H1 (cell line): ENCODE measurements around the gene CHST3. TPM values are rescaled to one million over a fixed set of nuclear protein-coding genes. Genes with fewer than 3 reads are reported as not detected.

Experiments
- CTCF ChIA-PET: fragments of 300-600 bp; sonication (Branson Sonifier 250); formaldehyde crosslinking; loops from one replicate; lab custom pipeline; 2021; ENCODE audit not compliant: partially characterized antibody; lab: Charles Lee
- POLR2A ChIA-PET: fragments of 300-600 bp; sonication (Branson Sonifier 250); formaldehyde crosslinking; loops from one replicate; lab custom pipeline; 2021; ENCODE audit warnings: inconsistent platforms; ENCODE audit not compliant: partially characterized antibody; lab: Charles Lee
- DNase-seq, 2 experiments: peaks; one replicate each; pipeline versions ENCODE4 v3.0.0 to v3.0.0-alpha.2; 2010 to 2022; ENCODE audit warnings: low spot score in 2 of 2, low read depth in 1 of 2, mixed read lengths in 1 of 2
- FAIRE-seq: peaks from 2 replicates; lab custom pipeline; 2011; peaks lifted over from hg19 to GRCh38; lab: Jason Lieb, UNC
- H2AFZ ChIP-seq: 2 replicates; pipeline ENCODE4 v1.8.1; 2012; ENCODE audit warnings: low read length, inconsistent platforms
- H2AK5ac ChIP-seq: 2 replicates; pipeline ENCODE4 v1.6.1; 2013; ENCODE audit warnings: low read depth, low read length
- H2BK120ac ChIP-seq: replicated peaks from 2 replicates; pipeline ENCODE3; 2013; ENCODE audit warnings: low read depth, low read length, inconsistent platforms
- H2BK12ac ChIP-seq: 2 replicates; pipeline ENCODE4 v1.6.1; 2013; ENCODE audit warnings: low read depth, low read length
- H2BK15ac ChIP-seq: 2 replicates; pipeline ENCODE4 v1.6.1; 2013; ENCODE audit warnings: low read length
- H2BK20ac ChIP-seq: 2 replicates; pipeline ENCODE4 v1.6.1; 2013; ENCODE audit warnings: low read length
- H2BK5ac ChIP-seq: 2 replicates; pipeline ENCODE4 v1.6.1; 2013; ENCODE audit warnings: low read depth, low read length
- H3K14ac ChIP-seq: 2 replicates; pipeline ENCODE4 v1.6.1; 2013; ENCODE audit warnings: inconsistent platforms; ENCODE audit not compliant: insufficient read length
- H3K18ac ChIP-seq: 2 replicates; pipeline ENCODE4 v1.6.1; 2013; ENCODE audit warnings: low read length; ENCODE audit errors: extremely low read depth
- H3K23ac ChIP-seq: 2 replicates; pipeline ENCODE4 v1.6.1; 2013; ENCODE audit warnings: inconsistent platforms; ENCODE audit not compliant: insufficient read length
- H3K23me2 ChIP-seq: 2 replicates; pipeline ENCODE4 v1.6.1; 2013; ENCODE audit warnings: low read depth, low read length
- H3K27ac ChIP-seq: 2 replicates; pipeline ENCODE4 v1.6.1; 2011; ENCODE audit warnings: low read depth, low read length, inconsistent platforms
- H3K27me3 ChIP-seq, 4 experiments: replicated peaks in 1 of 4; 1 replicate in 1 of 4; 2 replicates in 3 of 4; pipeline versions ENCODE4 v1.6.1 to v1.8.1; 2011 to 2013; ENCODE audit warnings: low read length in 3 of 4, mild to moderate bottlenecking in 3 of 4, inconsistent platforms in 2 of 4, mixed read lengths in 2 of 4, moderate library complexity in 1 of 4; ENCODE audit not compliant: control insufficient read depth in 3 of 4, insufficient read depth in 3 of 4; ENCODE audit errors: extremely low read depth in 1 of 4
- H3K36me3 ChIP-seq, 4 experiments: 2 replicates each; pipeline versions ENCODE4 v1.6.1 to v1.8.1; 2011 to 2013; ENCODE audit warnings: mild to moderate bottlenecking in 4 of 4, low read length in 3 of 4, moderate library complexity in 2 of 4, control low read depth in 1 of 4, inconsistent platforms in 1 of 4; ENCODE audit not compliant: insufficient read depth in 4 of 4, control insufficient read depth in 2 of 4
- H3K4ac ChIP-seq: replicated peaks from 2 replicates; pipeline ENCODE3; 2013; ENCODE audit warnings: low read length, low read depth, mixed read lengths, inconsistent platforms; ENCODE audit not compliant: insufficient read length
- H3K4me1 ChIP-seq, 4 experiments: replicated peaks in 1 of 4; 1 replicate in 1 of 4; 2 replicates in 3 of 4; pipeline versions ENCODE4 v1.6.1 to v1.8.1; 2011 to 2013; ENCODE audit warnings: low read length in 3 of 4, inconsistent platforms in 2 of 4, mixed read lengths in 1 of 4; ENCODE audit not compliant: insufficient read depth in 4 of 4, control insufficient read depth in 3 of 4
- H3K4me2 ChIP-seq, 2 experiments: 2 replicates each; pipeline versions ENCODE4 v1.6.1 to v1.8.1; 2011 to 2013; ENCODE audit warnings: low read depth in 2 of 2, low read length in 2 of 2, control low read depth in 1 of 2, inconsistent platforms in 1 of 2, mild to moderate bottlenecking in 1 of 2; ENCODE audit not compliant: insufficient read depth in 1 of 2
- H3K4me3 ChIP-seq, 4 experiments: fragments of 200-600, 300-600 bp in 1 of 4; sonication (generic), shearing (Covaris generic), sonication (Bioruptor Twin) in 1 of 4; 2 replicates each; pipeline versions ENCODE4 v1.5.1 to v1.8.1; 2011 to 2016; ENCODE audit warnings: low read length in 4 of 4, low read depth in 3 of 4, control low read depth in 2 of 4, inconsistent platforms in 2 of 4, mild to moderate bottlenecking in 2 of 4, mixed read lengths in 1 of 4, moderate library complexity in 1 of 4; ENCODE audit not compliant: insufficient read depth in 2 of 4; ENCODE audit errors: extremely low read depth in 1 of 4
- H3K56ac ChIP-seq: replicated peaks from 2 replicates; pipeline ENCODE3; 2013; ENCODE audit warnings: low read depth, mild to moderate bottlenecking, mixed read lengths, low read length, inconsistent platforms; ENCODE audit not compliant: insufficient read length
- H3K79me1 ChIP-seq: 2 replicates; pipeline ENCODE4 v1.6.1; 2013; ENCODE audit warnings: low read depth, low read length, control low read depth
- H3K79me2 ChIP-seq, 2 experiments: 2 replicates each; pipeline versions ENCODE4 v1.6.1 to v1.8.1; 2012 to 2013; ENCODE audit warnings: low read length in 2 of 2, mild to moderate bottlenecking in 2 of 2, inconsistent platforms in 1 of 2; ENCODE audit not compliant: insufficient read depth in 2 of 2, control insufficient read depth in 1 of 2
- H3K9ac ChIP-seq, 4 experiments: replicated peaks in 1 of 4; 1 replicate in 1 of 4; 2 replicates in 3 of 4; pipeline versions ENCODE4 v1.6.1 to v1.8.1; 2011 to 2013; ENCODE audit warnings: low read depth in 3 of 4, low read length in 3 of 4, control low read depth in 2 of 4, mild to moderate bottlenecking in 2 of 4, moderate library complexity in 2 of 4, inconsistent platforms in 1 of 4; ENCODE audit errors: extremely low read depth in 1 of 4
- H3K9me3 ChIP-seq, 2 experiments: 2 replicates each; pipeline versions ENCODE4 v1.6.1 to v1.8.1; 2012 to 2013; ENCODE audit warnings: mild to moderate bottlenecking in 2 of 2, moderate library complexity in 2 of 2, control low read depth in 1 of 2, inconsistent platforms in 1 of 2, low read depth in 1 of 2, low read length in 1 of 2, mixed read lengths in 1 of 2; ENCODE audit not compliant: insufficient read depth in 2 of 2
- H4K20me1 ChIP-seq, 2 experiments: replicated peaks in 1 of 2; 2 replicates each; pipeline versions ENCODE3 to v1.8.1; 2011 to 2013; ENCODE audit warnings: inconsistent platforms in 2 of 2, low read length in 2 of 2, mild to moderate bottlenecking in 1 of 2; ENCODE audit not compliant: insufficient read depth in 2 of 2, control insufficient read depth in 1 of 2
- H4K5ac ChIP-seq: 2 replicates; pipeline ENCODE4 v1.6.1; 2013; ENCODE audit warnings: low read length, low read depth, mixed read lengths, inconsistent platforms; ENCODE audit not compliant: insufficient read length
- H4K8ac ChIP-seq: 2 replicates; pipeline ENCODE4 v1.8.0; 2013; ENCODE audit warnings: mild to moderate bottlenecking, moderate library complexity, low read length, inconsistent platforms; ENCODE audit not compliant: insufficient read depth; ENCODE audit errors: extremely low read depth
- H4K91ac ChIP-seq: replicated peaks from 2 replicates; pipeline ENCODE3; 2013; ENCODE audit warnings: low read length, mixed read lengths, inconsistent platforms; ENCODE audit not compliant: insufficient read length
- WGBS, 2 experiments: shearing (Covaris generic) in 1 of 2; methylation state at CpG; one replicate each; pipeline versions ENCODE4 v1.1.6 to v1.1.7; 2013 to 2015; ENCODE audit warnings: low lambda C conversion rate in 2 of 2, mixed read lengths in 2 of 2, inconsistent platforms in 1 of 2, low coverage in 1 of 2, missing lambda C conversion rate in 1 of 2; ENCODE audit not compliant: insufficient replicate concordance in 2 of 2, insufficient coverage in 1 of 2, insufficient read length in 1 of 2; ENCODE audit errors: extremely low coverage in 1 of 2, missing lambda C conversion rate in 1 of 2; 5-methylcytosine and 5-hydroxymethylcytosine counted together
- polyA plus RNA-seq, 7 experiments: library from polyadenylated mRNA; depleted of rRNA in 3 of 7; stranded (reverse) in 5 of 7; unstranded in 2 of 7; fragments of >200 nt in 5 of 7; fragments of 200-250 nt in 2 of 7; gene quantifications; 1 replicate in 5 of 7; 2 replicates in 1 of 7; 4 replicates in 1 of 7; pipeline versions ENCODE4 v1.2.1 to v1.2.3, GENCODE V29; 2011 to 2013; ENCODE audit warnings: missing spikeins in 2 of 7, mixed read lengths in 2 of 7
- total RNA-seq: library from RNA; stranded (reverse); fragmentation: NEBNext Ultra II Directional; extraction: Animal tissue kit (Norgen Biotek cat#: 25700); gene quantifications from 2 replicates; pipeline ENCODE4 v1.2.1, GENCODE V29; 2021

The CHST3 gene
- total and polyA plus RNA-seq, 2 of the 8 experiments (the other 6 are each of a cell fraction or from before 2014, with no cell fraction given): 2.0 to 5.8 TPM

GRCh38 chr10:71946700-71947099 lies 17.5 kb upstream of the CHST3 start:
- no peak overlapping the region for H4K91ac ChIP-seq
- no peaks in the 10 kb centered on the region for H3K23me2 ChIP-seq
- no peaks in the 10 kb centered on the region for H3K4me1 ChIP-seq
- no peak for DNase-seq
- H3K23ac ChIP-seq: no peak overlapping the region
- H2BK15ac ChIP-seq: no peak overlapping the region
- H2BK12ac ChIP-seq: no peak overlapping the region
- H2AFZ ChIP-seq: no peak overlapping the region
- H2BK120ac ChIP-seq: no peak overlapping the region
- no peak overlapping the region for H3K18ac ChIP-seq
- H3K9ac ChIP-seq: no peak overlapping the region
- H3K27ac ChIP-seq: no peak overlapping the region
- no peak overlapping the region for H3K14ac ChIP-seq
- no peak overlapping the region for H3K4ac ChIP-seq
- H3K4me2 ChIP-seq: no peak overlapping the region
- no peak for FAIRE-seq
- no peak overlapping the region for H3K56ac ChIP-seq
- CTCF ChIA-PET: interaction anchor here (0.9 to 4.0 kb wide), 6 partner anchors 9 to 102 kb away, joined by 3 to 34 read pairs (median 5); no protein-coding TSS in a partner anchor
- no peak overlapping the region for H3K4me3 ChIP-seq
- WGBS, 2 experiments: 92% methylated on average over 3 of the region's 3 CpGs; no CpG with 5 or more reads in 1 of the 2 experiments
- H3K79me1 ChIP-seq: no peaks in the 10 kb centered on the region
- H3K36me3 ChIP-seq: no peaks in the 10 kb centered on the region
- no peak overlapping the region for H2AK5ac ChIP-seq
- H4K5ac ChIP-seq: no peak overlapping the region
- H4K8ac ChIP-seq: no peak overlapping the region
- H4K20me1 ChIP-seq: no peaks in the 10 kb centered on the region
- no peaks in the 10 kb centered on the region; a peak in 1 of 4 replicates for H3K79me2 ChIP-seq
- H3K9me3 ChIP-seq: peaks cover 28 to 36% of the 10 kb centered on the region in 2 experiments
- no peak overlapping the region for H2BK5ac ChIP-seq
- no peak overlapping the region for H2BK20ac ChIP-seq
- POLR2A ChIA-PET: interaction anchor here (0.8 kb wide), 1 partner anchor 96 kb away, joined by 3 read pairs; no protein-coding TSS in a partner anchor
- no peaks in the 10 kb centered on the region for H3K27me3 ChIP-seq
